ENCODE results near the gene MPHOSPH9.

MPHOSPH9 gene

DNA sequence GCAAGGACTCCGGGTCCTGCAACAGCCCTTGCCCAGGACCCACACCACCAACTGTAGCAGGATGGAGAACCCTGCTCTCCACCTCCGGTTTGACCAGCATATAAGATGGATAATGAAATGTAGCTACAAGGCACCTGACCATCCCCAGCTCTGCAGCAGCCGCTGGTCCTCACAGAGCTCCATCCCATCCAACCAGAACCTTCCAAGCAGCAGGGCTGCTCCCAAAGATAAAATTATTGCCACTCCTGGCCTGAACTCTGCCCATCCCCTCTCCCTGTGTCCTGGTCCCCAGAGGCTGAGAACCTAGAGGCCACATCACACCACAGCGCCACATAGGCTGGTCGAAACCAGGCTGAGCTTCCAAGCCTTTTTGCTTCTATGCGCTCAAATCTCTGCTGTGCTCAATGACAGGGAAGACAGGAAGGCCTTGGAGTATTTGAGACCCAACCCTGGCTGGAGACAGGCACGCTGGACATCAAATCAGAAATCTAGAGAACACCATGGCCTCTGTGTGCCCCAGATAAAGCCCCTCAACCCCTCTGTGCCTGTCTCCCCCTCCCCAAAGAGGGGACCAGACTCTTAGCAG, 34.5 kb upstream of the MPHOSPH9 start:
- TF ChIP-seq ZBTB7A (IDR thresholded peaks at IDR 0.05; ENCODE audit: low read depth), result no peak
- TF ChIP-seq, protein P1, sequence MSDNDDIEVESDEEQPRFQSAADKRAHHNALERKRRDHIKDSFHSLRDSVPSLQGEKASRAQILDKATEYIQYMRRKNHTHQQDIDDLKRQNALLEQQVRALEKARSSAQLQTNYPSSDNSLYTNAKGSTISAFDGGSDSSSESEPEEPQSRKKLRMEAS (IDR thresholded peaks at IDR 0.05), result no peak
- TF ChIP-seq EGR1 (IDR thresholded peaks at IDR 0.05), result no peak
- TF ChIP-seq EP300 (IDR thresholded peaks at IDR 0.05; ENCODE audit: borderline replicate concordance), result no peak
- no peak for TF ChIP-seq TCF12 (IDR thresholded peaks at IDR 0.05; ENCODE audit: low read depth)
- TF ChIP-seq YY1 (IDR thresholded peaks at IDR 0.05; ENCODE audit: low read depth), result no peak

DNA sequence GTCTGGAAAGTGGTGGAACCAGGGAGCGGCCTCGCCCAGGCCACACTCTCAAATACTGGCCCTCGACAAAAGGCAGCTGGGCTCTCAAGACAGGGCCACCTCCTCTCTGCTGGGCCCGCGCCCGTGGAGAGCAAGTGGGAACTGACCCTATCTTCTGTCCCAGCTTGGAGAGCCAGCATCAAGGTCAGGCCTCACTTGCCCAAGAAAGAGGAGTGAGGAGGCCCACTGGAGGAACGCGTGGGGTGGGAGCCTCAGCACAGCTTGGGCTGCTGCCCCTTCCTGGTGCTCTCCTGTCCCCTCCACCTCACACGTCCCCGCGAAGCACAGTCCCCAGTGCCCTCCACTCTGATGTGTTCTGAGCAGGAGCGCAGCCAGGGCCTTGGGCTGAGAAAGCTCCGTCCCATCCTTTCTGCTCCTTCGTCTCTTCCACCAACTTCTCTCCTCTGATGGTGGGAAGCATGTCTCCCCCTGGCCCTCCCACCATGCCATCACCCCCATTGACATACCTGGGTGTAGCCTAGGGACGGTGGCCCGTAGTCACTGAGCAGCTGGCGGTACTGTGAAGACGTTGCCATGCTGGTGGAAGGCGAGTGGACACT, 33.8 kb upstream of the MPHOSPH9 start:
- no peak for TF ChIP-seq ZBTB7A (IDR thresholded peaks at IDR 0.05; ENCODE audit: low read depth)
- TF ChIP-seq RAD21 (IDR thresholded peaks at IDR 0.05; ENCODE audit: low read depth), result no peak
- TF ChIP-seq, protein P2, sequence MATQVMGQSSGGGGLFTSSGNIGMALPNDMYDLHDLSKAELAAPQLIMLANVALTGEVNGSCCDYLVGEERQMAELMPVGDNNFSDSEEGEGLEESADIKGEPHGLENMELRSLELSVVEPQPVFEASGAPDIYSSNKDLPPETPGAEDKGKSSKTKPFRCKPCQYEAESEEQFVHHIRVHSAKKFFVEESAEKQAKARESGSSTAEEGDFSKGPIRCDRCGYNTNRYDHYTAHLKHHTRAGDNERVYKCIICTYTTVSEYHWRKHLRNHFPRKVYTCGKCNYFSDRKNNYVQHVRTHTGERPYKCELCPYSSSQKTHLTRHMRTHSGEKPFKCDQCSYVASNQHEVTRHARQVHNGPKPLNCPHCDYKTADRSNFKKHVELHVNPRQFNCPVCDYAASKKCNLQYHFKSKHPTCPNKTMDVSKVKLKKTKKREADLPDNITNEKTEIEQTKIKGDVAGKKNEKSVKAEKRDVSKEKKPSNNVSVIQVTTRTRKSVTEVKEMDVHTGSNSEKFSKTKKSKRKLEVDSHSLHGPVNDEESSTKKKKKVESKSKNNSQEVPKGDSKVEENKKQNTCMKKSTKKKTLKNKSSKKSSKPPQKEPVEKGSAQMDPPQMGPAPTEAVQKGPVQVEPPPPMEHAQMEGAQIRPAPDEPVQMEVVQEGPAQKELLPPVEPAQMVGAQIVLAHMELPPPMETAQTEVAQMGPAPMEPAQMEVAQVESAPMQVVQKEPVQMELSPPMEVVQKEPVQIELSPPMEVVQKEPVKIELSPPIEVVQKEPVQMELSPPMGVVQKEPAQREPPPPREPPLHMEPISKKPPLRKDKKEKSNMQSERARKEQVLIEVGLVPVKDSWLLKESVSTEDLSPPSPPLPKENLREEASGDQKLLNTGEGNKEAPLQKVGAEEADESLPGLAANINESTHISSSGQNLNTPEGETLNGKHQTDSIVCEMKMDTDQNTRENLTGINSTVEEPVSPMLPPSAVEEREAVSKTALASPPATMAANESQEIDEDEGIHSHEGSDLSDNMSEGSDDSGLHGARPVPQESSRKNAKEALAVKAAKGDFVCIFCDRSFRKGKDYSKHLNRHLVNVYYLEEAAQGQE (IDR thresholded peaks at IDR 0.05; ENCODE audit: low read depth), result no peak
- no peak for TF ChIP-seq TAF1 (IDR thresholded peaks at IDR 0.05; ENCODE audit: low read depth)
- no peak for TF ChIP-seq NFIC (IDR thresholded peaks at IDR 0.05)
- TF ChIP-seq, protein P3, sequence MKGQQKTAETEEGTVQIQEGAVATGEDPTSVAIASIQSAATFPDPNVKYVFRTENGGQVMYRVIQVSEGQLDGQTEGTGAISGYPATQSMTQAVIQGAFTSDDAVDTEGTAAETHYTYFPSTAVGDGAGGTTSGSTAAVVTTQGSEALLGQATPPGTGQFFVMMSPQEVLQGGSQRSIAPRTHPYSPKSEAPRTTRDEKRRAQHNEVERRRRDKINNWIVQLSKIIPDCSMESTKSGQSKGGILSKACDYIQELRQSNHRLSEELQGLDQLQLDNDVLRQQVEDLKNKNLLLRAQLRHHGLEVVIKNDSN (IDR thresholded peaks at IDR 0.05), result no peak
- TF ChIP-seq EGR1 (IDR thresholded peaks at IDR 0.05), result no peak
- TF ChIP-seq FOXM1 (IDR thresholded peaks at IDR 0.05; ENCODE audit: borderline replicate concordance, low read depth), result no peak
- TF ChIP-seq TCF12 (IDR thresholded peaks at IDR 0.05; ENCODE audit: low read depth), result no peak
- TF ChIP-seq CREB1 (IDR thresholded peaks at IDR 0.05; ENCODE audit: low read depth), result no peak
- TF ChIP-seq TEAD4 (IDR thresholded peaks at IDR 0.05), result no peak

DNA sequence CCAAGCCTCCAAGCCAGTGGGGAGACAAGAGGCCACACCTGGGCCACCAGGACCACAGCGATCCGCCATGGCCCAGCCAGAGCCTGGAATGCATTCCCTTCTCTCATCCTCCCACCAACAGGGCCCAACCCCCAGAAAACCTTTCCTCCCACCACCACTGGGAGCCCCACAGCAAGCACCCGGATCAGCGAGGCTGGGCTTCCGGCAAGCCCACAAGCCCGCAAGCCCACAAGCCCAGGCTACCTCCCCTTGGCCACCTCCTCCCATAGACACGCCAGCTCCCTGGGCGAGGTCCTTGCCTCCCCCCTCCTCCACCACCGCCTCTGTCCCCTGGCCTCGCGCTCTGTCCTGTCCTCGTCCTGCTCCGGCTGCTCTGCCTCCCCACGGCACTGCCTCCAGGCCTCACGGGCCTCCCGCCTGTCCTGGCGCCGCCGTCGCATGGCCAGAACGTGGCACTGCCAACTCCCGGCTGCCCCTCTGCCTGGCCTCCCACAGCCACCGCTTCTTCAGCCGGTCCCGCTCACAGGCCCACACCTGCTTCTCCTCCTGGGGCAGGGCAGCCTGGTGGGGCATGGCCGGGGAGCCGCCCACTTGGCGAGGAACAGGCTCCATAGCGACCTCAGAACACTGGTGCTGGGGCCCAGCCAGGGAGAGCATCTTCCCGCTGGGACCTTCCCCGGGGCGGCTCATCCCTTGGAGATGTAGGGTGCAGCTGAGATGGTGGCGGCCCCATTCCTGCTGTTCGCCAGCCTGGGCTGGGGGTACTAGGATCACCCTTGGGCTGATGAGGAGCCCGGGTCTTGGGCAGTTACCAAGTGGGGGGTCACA, 33.1 kb upstream of the MPHOSPH9 start:
- no peak for TF ChIP-seq RAD21 (IDR thresholded peaks at IDR 0.05; ENCODE audit: low read depth)
- no peak for TF ChIP-seq EGR1 (IDR thresholded peaks at IDR 0.05)
- TF ChIP-seq, protein P3 (IDR thresholded peaks at IDR 0.05), result no peak
- TF ChIP-seq NFIC (IDR thresholded peaks at IDR 0.05), result no peak
- no peak for TF ChIP-seq TCF12 (IDR thresholded peaks at IDR 0.05; ENCODE audit: low read depth)
- no peak for TF ChIP-seq TEAD4 (IDR thresholded peaks at IDR 0.05)
- no peak for TF ChIP-seq CEBPB (IDR thresholded peaks at IDR 0.05)
- TF ChIP-seq, protein P1 (IDR thresholded peaks at IDR 0.05), result no peak
- TF ChIP-seq, protein P2 (IDR thresholded peaks at IDR 0.05; ENCODE audit: low read depth), result no peak
- no peak for TF ChIP-seq YY1 (IDR thresholded peaks at IDR 0.05; ENCODE audit: low read depth)
- TF ChIP-seq ZBTB7A (IDR thresholded peaks at IDR 0.05; ENCODE audit: low read depth), result no peak
- TF ChIP-seq CREB1 (IDR thresholded peaks at IDR 0.05; ENCODE audit: low read depth), result no peak
- no peak for TF ChIP-seq EP300 (IDR thresholded peaks at IDR 0.05; ENCODE audit: borderline replicate concordance)
- TF ChIP-seq FOXM1 (IDR thresholded peaks at IDR 0.05; ENCODE audit: borderline replicate concordance, low read depth), result no peak
- TF ChIP-seq TAF1 (IDR thresholded peaks at IDR 0.05; ENCODE audit: low read depth), result no peak

DNA sequence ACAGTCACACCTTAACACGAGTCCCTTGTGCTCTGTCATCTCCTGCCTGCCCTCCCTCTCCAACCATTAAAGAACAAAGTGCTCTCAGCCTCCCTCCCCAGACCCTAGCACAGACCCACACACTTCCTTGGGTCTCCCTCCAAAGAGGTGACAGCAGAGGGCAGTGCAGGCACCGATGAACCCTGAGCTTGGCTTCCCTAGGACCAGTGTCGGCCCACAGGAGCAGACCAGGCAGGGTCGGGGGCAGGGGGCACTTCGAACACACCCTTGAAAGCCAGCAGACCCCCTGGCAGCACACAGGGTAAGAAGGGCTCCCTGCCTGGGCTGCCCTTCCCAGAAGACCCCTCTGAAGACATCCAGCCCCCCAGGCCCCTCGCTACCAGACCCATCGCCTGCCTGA, 31.7 kb upstream of the MPHOSPH9 start:
- no peak for TF ChIP-seq EGR1 (IDR thresholded peaks at IDR 0.05)
- peak; percentile 9; the same call in 1 of the 2 replicates for TF ChIP-seq RAD21 (IDR thresholded peaks at IDR 0.05; ENCODE audit: low read depth)
- no peak for TF ChIP-seq FOXM1 (IDR thresholded peaks at IDR 0.05; ENCODE audit: borderline replicate concordance, low read depth)
- TF ChIP-seq CEBPB (IDR thresholded peaks at IDR 0.05), result no peak
- no peak for TF ChIP-seq CREB1 (IDR thresholded peaks at IDR 0.05; ENCODE audit: low read depth)

DNA sequence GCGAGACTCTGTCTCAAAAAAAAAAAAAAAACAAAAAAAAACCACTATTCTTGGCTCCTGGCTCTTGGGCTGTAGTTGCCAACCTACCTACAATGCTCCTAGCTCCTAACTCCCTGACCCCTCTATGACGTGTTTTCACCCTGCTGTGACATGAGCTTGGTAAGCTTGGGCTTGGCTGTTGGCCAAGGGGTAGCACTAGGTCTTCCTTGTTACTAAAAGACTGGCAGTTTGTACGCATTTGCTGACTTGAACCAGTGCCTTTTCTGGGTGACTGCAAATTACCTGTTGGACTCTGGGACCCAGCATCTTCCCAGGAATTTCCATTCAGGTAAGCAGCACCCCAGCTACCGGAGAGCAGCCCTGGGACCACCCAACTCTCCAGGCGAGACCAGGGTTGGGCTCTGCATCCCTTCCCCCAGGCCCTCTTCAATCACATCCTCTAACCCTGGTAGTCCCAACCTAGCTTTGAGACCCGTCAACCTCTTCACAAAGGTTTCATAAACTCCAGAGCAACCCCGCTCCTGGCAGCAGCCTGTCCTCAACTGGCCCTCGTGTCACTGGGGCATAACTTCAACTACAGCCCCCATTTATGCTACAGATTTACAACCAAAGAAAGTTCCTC, 30.4 kb upstream of the MPHOSPH9 start:
- no peak for TF ChIP-seq RAD21 (IDR thresholded peaks at IDR 0.05; ENCODE audit: low read depth)
- peak; percentile 43 for TF ChIP-seq NFIC (IDR thresholded peaks at IDR 0.05)
